Activated CD4-positive, alpha-beta T cell treated with anti-CD3 and anti-CD28 coated beads, Interleukin-2, amount 10 ng/mL, durations not matched to agents 24 days and 14 days (primary cell): ENCODE results near the gene TRPC4AP. TPM values are rescaled to one million over a fixed set of nuclear protein-coding genes. Genes with fewer than 3 reads are reported as not detected.

ENCODE experiments used
- DNase-seq: peaks from one replicate; pipeline ENCODE4 v3.0.0; 2022
- H3K27ac Mint-ChIP-seq: one replicate; pipeline ENCODE4 v1.8.0; 2022; ENCODE audit warnings: mild to moderate bottlenecking, mixed read lengths
- H3K27me3 Mint-ChIP-seq: one replicate; pipeline ENCODE4 v1.8.0; 2022; ENCODE audit warnings: mixed read lengths
- H3K36me3 Mint-ChIP-seq: one replicate; pipeline ENCODE4 v1.8.0; 2022; ENCODE audit warnings: low read depth, mild to moderate bottlenecking, mixed read lengths
- H3K4me1 Mint-ChIP-seq: one replicate; pipeline ENCODE4 v1.8.0; 2021; ENCODE audit warnings: mixed read lengths
- H3K4me3 Mint-ChIP-seq: one replicate; pipeline ENCODE4 v1.8.0; 2022; ENCODE audit warnings: mild to moderate bottlenecking, moderate library complexity, mixed read lengths
- H3K9me3 Mint-ChIP-seq: one replicate; pipeline ENCODE4 v1.8.0; 2021; ENCODE audit warnings: mixed read lengths
- intact Hi-C: fragments of 100-400 bp; cut with micrococcal nuclease; formaldehyde crosslinking; loops from one replicate; pipeline ENCODE4 v1.15.1; 2023
- total RNA-seq: library from RNA; stranded (reverse); gene quantifications from 2 replicates; pipeline ENCODE4 v1.2.3, GENCODE V29; 2022

Gene TRPC4AP
- total RNA-seq, 1 donor from 2014 or later = 46.4 TPM

GRCh38 chr20:34993941-34994508 lies 98.6 kb downstream of the TRPC4AP start:
- Mint-ChIP-seq H3K36me3 (peaks cover 23% of the 10 kb centered on the region), H3K4me3 (no peak overlapping the region), H3K27ac (no peak overlapping the region), H3K9me3 (no peaks in the 10 kb centered on the region), H3K4me1 (no peaks in the 10 kb centered on the region), H3K27me3 (no peaks in the 10 kb centered on the region)
- no peak for DNase-seq
- intact Hi-C loops = no loop called here

- no peaks in the 10 kb centered on the region for H3K9me3 Mint-ChIP-seq
- H3K27ac Mint-ChIP-seq = no peak overlapping the region
- DNase-seq = no peak
- no peak overlapping the region for H3K4me3 Mint-ChIP-seq
- no peaks in the 10 kb centered on the region for H3K4me1 Mint-ChIP-seq
- H3K36me3 Mint-ChIP-seq = peaks cover 13% of the 10 kb centered on the region
- H3K27me3 Mint-ChIP-seq = no peaks in the 10 kb centered on the region
- intact Hi-C loops = no loop called here
Observed at GRCh38 chr20:34992751-34993417, 99.7 kb downstream of the TRPC4AP start.

GRCh38 chr20:34990661-34991214 lies 101.9 kb downstream of the TRPC4AP start:
- intact Hi-C loops = no loop called here
- Mint-ChIP-seq H3K4me1 (no peaks in the 10 kb centered on the region), H3K9me3 (no peaks in the 10 kb centered on the region), H3K36me3 (peaks cover 2% of the 10 kb centered on the region), H3K27ac (no peak overlapping the region), H3K4me3 (no peak overlapping the region), H3K27me3 (no peaks in the 10 kb centered on the region)
- DNase-seq = no peak

GRCh38 chr20:34990231-34990630 lies 102.4 kb downstream of the TRPC4AP start:
- intact Hi-C loops = no loop called here
- H3K36me3 Mint-ChIP-seq = peaks cover 2% of the 10 kb centered on the region
- no peak for DNase-seq
- no peaks in the 10 kb centered on the region for H3K9me3 Mint-ChIP-seq
- no peaks in the 10 kb centered on the region for H3K27me3 Mint-ChIP-seq
- H3K4me1 Mint-ChIP-seq = no peaks in the 10 kb centered on the region
- H3K4me3 Mint-ChIP-seq = no peak overlapping the region
- no peak overlapping the region for H3K27ac Mint-ChIP-seq

- H3K4me1 Mint-ChIP-seq = no peaks in the 10 kb centered on the region
- no peaks in the 10 kb centered on the region for H3K9me3 Mint-ChIP-seq
- H3K27ac Mint-ChIP-seq = no peak overlapping the region
- DNase-seq = no peak
- no peaks in the 10 kb centered on the region for H3K27me3 Mint-ChIP-seq
- intact Hi-C loops = no loop called here
- no peak overlapping the region for H3K4me3 Mint-ChIP-seq
- H3K36me3 Mint-ChIP-seq = no peaks in the 10 kb centered on the region
Observed at GRCh38 chr20:34989670-34990069, 102.9 kb downstream of the TRPC4AP start.

- no peaks in the 10 kb centered on the region for H3K9me3 Mint-ChIP-seq
- no peak overlapping the region for H3K4me3 Mint-ChIP-seq
- intact Hi-C loops = no loop called here
- no peaks in the 10 kb centered on the region for H3K4me1 Mint-ChIP-seq
- peaks cover under 1% of the 10 kb centered on the region for H3K27me3 Mint-ChIP-seq
- no peak for DNase-seq
- H3K36me3 Mint-ChIP-seq = no peaks in the 10 kb centered on the region
- no peak overlapping the region for H3K27ac Mint-ChIP-seq
Observed at GRCh38 chr20:34989118-34989517, 103.5 kb downstream of the TRPC4AP start.

GRCh38 chr20:34988191-34988540 lies 104.4 kb downstream of the TRPC4AP start:
- no peak overlapping the region for H3K27ac Mint-ChIP-seq
- DNase-seq = no peak
- H3K9me3 Mint-ChIP-seq = no peaks in the 10 kb centered on the region
- intact Hi-C loops = no loop called here
- H3K27me3 Mint-ChIP-seq = peaks cover 6% of the 10 kb centered on the region
- no peak overlapping the region for H3K4me3 Mint-ChIP-seq
- no peaks in the 10 kb centered on the region for H3K36me3 Mint-ChIP-seq
- H3K4me1 Mint-ChIP-seq = no peaks in the 10 kb centered on the region

- H3K4me3 Mint-ChIP-seq = no peak overlapping the region
- intact Hi-C loops = no loop called here
Observed at GRCh38 chr20:34987288-34988190, 105.1 kb downstream of the TRPC4AP start.

GRCh38 chr20:34986311-34987287 lies 106.0 kb downstream of the TRPC4AP start:
- Mint-ChIP-seq H3K4me3 (no peak overlapping the region), H3K27ac (no peak overlapping the region), H3K4me1 (no peaks in the 10 kb centered on the region), H3K9me3 (no peaks in the 10 kb centered on the region), H3K36me3 (no peaks in the 10 kb centered on the region), H3K27me3 (peaks cover 13% of the 10 kb centered on the region)
- intact Hi-C loops = no loop called here
- DNase-seq = no peak

More at GRCh38 chr20:34987288-34988190, 105.1 kb downstream of the TRPC4AP start:
- DNase-seq = no peak
- Mint-ChIP-seq H3K4me1 (no peaks in the 10 kb centered on the region), H3K27ac (no peak overlapping the region), H3K27me3 (peaks cover 9% of the 10 kb centered on the region), H3K9me3 (no peaks in the 10 kb centered on the region), H3K36me3 (no peaks in the 10 kb centered on the region)

- Mint-ChIP-seq H3K27me3 (peaks cover 13% of the 10 kb centered on the region), H3K4me3 (no peak overlapping the region), H3K36me3 (no peaks in the 10 kb centered on the region), H3K9me3 (no peaks in the 10 kb centered on the region), H3K27ac (no peak overlapping the region), H3K4me1 (no peaks in the 10 kb centered on the region)
- no peak for DNase-seq
- intact Hi-C loops = no loop called here
Observed at GRCh38 chr20:34985461-34986310, 106.9 kb downstream of the TRPC4AP start.

- intact Hi-C loops = no loop called here
- no peak overlapping the region for H3K27ac Mint-ChIP-seq
- no peaks in the 10 kb centered on the region for H3K9me3 Mint-ChIP-seq
- H3K36me3 Mint-ChIP-seq = no peaks in the 10 kb centered on the region
- no peaks in the 10 kb centered on the region for H3K4me1 Mint-ChIP-seq
- H3K4me3 Mint-ChIP-seq = no peak overlapping the region
- no peak for DNase-seq
- peaks cover 13% of the 10 kb centered on the region for H3K27me3 Mint-ChIP-seq
Observed at GRCh38 chr20:34984756-34985261, 107.8 kb downstream of the TRPC4AP start.

- H3K27me3 Mint-ChIP-seq = peaks cover 13% of the 10 kb centered on the region
- H3K36me3 Mint-ChIP-seq = no peaks in the 10 kb centered on the region
- no peaks in the 10 kb centered on the region for H3K9me3 Mint-ChIP-seq
- H3K4me1 Mint-ChIP-seq = no peaks in the 10 kb centered on the region
- H3K4me3 Mint-ChIP-seq = no peak overlapping the region
- intact Hi-C loops = no loop called here
- no peak overlapping the region for H3K27ac Mint-ChIP-seq
- DNase-seq = no peak
Observed at GRCh38 chr20:34983995-34984735, 108.4 kb downstream of the TRPC4AP start.
